Measurements from ENCODE around the gene ACKR4. TPM values are rescaled to one million over a fixed set of nuclear protein-coding genes. Genes with fewer than 3 reads are reported as not detected.
A peak's percentile ranks its signal among the peaks of the same experiment; 100 is the strongest.

Gene ACKR4
- total and polyA plus RNA-seq, 2 donors (not counting 1 experiment from before 2014, with no cell fraction given), result 0.15 to 0.21 TPM

DNA sequence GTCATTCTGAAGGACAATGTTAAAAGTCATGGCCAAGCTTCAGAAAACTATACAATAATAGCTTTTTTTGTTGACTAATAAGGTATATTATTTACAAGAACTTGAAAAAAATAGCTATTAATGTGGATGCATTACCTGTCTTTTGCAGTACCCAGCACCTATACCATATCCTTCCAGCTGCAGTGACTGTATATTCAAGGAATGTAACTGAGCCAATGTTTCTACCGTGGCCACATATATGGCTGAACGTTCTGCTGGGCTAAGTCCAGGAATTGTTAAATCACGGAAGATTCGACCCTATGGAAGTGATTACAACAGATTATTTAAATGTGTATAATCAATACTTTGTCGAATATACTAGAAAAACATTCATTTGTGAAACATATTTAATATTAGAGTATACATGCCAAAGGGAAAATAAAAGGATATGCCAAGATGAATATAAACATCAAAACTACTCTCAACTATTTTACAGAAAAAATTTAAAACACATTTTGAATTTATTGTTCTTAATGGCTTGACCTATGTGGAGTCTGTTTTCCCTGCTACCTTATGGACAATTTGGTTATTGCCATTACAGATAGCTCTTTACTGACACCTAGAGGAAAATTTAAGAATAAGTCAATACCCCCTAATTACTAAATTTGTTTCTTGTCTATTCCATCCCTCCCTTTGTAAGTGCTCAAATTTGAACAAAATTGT is 44.9 kb downstream of the ACKR4 start:
- ChIA-PET POLR2A (no interaction called here), CTCF (interaction anchor here (0.6 to 6.0 kb wide), 12 partner anchors 11 to 290 kb away, joined by 3 to 86 read pairs (median 6); no protein-coding TSS in a partner anchor)
- Histone ChIP-seq H3K4me2 (replicated peaks; ENCODE audit: low read depth, low read length, poor library complexity, severe bottlenecking) (no peak overlapping the region), H3K79me2 (ENCODE audit: control insufficient read depth, insufficient read depth, low read length) (no peaks in the 10 kb centered on the region), H3K27me3 (replicated peaks in 1 of 4; ENCODE audit: control extremely low read depth in 1 of 4, control insufficient read depth in 3 of 4, insufficient read depth in 4 of 4, low read length in 3 of 4) (no peaks in the 10 kb centered on the region), H3K9me3 (ENCODE audit: control extremely low read depth in 1 of 3, control insufficient read depth in 2 of 3, insufficient read depth in 1 of 3, low read length in 2 of 3) (no peaks in the 10 kb centered on the region), H3K9ac (ENCODE audit: low read length) (no peak overlapping the region), H3K36me3 (replicated peaks in 1 of 2; ENCODE audit: control extremely low read depth in 1 of 2, control insufficient read depth in 1 of 2, extremely low read depth in 1 of 2, insufficient read depth in 2 of 2, low read length in 1 of 2) (peaks cover 1 to 16% of the 10 kb centered on the region in 2 experiments), H2AFZ (ENCODE audit: insufficient read depth, low read depth, low read length, poor library complexity, severe bottlenecking) (no peak overlapping the region), H3K4me3 (ENCODE audit: control extremely low read depth in 1 of 5, extremely low read depth in 1 of 5, insufficient read depth in 1 of 5, low read depth in 2 of 5, low read length in 4 of 5) (no peak overlapping the region), H3K27ac (ENCODE audit: low read length in 2 of 2) (no peak overlapping the region), H3K4me1 (ENCODE audit: control insufficient read depth in 2 of 2, insufficient read depth in 2 of 2, low read length in 2 of 2) (no peaks in the 10 kb centered on the region), H4K20me1 (ENCODE audit: control insufficient read depth, insufficient read depth, low read length, poor library complexity, severe bottlenecking) (no peaks in the 10 kb centered on the region)
- H3K27me3 Mint-ChIP-seq, result no peaks in the 10 kb centered on the region
- intact Hi-C loops (cut with micrococcal nuclease), result loop anchor here (1.0 kb wide), 2 partner anchors 106 to 290 kb away; no protein-coding TSS in a partner anchor
- peak; percentile 54 for DNase-seq
- no peaks in the 10 kb centered on the region for H3K9me3 Mint-ChIP-seq (ENCODE audit: insufficient read depth)
- no peak for ATAC-seq (ENCODE audit: low read depth)
- H3K27ac Mint-ChIP-seq, result no peak overlapping the region
- WGBS (ENCODE audit: insufficient coverage), result 100% methylated on average over 2 of the region's 5 CpGs
- no peak overlapping the region for H3K4me3 Mint-ChIP-seq
- peaks cover 2% of the 10 kb centered on the region for H3K4me1 Mint-ChIP-seq
- TF ChIP-seq, protein P1, sequence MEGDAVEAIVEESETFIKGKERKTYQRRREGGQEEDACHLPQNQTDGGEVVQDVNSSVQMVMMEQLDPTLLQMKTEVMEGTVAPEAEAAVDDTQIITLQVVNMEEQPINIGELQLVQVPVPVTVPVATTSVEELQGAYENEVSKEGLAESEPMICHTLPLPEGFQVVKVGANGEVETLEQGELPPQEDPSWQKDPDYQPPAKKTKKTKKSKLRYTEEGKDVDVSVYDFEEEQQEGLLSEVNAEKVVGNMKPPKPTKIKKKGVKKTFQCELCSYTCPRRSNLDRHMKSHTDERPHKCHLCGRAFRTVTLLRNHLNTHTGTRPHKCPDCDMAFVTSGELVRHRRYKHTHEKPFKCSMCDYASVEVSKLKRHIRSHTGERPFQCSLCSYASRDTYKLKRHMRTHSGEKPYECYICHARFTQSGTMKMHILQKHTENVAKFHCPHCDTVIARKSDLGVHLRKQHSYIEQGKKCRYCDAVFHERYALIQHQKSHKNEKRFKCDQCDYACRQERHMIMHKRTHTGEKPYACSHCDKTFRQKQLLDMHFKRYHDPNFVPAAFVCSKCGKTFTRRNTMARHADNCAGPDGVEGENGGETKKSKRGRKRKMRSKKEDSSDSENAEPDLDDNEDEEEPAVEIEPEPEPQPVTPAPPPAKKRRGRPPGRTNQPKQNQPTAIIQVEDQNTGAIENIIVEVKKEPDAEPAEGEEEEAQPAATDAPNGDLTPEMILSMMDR (IDR thresholded peaks at IDR 0.05), result peak; percentile 89
- TF ChIP-seq EZH2 (IDR thresholded peaks at IDR 0.05; ENCODE audit: borderline replicate concordance, insufficient read depth, low read depth, low read length, poor library complexity, severe bottlenecking), result no peak

DNA sequence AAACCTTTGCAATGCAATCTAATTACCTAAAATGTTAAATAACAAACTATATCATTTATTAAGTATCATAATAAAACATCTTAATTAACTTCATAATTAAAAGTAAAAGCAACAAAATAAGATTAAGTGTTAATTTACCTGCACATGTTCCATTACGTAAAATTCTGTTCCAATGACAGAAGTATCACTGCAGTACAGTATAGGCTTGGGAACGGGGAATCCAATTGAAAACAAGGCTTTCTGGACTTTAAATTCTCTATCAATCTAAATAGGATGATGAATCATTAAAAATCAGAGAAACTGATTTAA is 45.4 kb downstream of the ACKR4 start:
- no peak overlapping the region for H3K4me2 ChIP-seq (replicated peaks; ENCODE audit: low read depth, low read length, poor library complexity, severe bottlenecking)
- POLR2A ChIA-PET, result no interaction called here

More for the DNA sequence above, 45.4 kb downstream of the ACKR4 start:
- H3K4me1 ChIP-seq (ENCODE audit: control insufficient read depth in 2 of 2, insufficient read depth in 2 of 2, low read length in 2 of 2), result no peaks in the 10 kb centered on the region
- no peak overlapping the region for H2AFZ ChIP-seq (ENCODE audit: insufficient read depth, low read depth, low read length, poor library complexity, severe bottlenecking)
- H3K4me3 ChIP-seq (ENCODE audit: control extremely low read depth in 1 of 5, extremely low read depth in 1 of 5, insufficient read depth in 1 of 5, low read depth in 2 of 5, low read length in 4 of 5), result no peak overlapping the region
- H3K79me2 ChIP-seq (ENCODE audit: control insufficient read depth, insufficient read depth, low read length), result no peaks in the 10 kb centered on the region
- peaks cover 6% of the 10 kb centered on the region for H3K4me1 Mint-ChIP-seq
- H3K9ac ChIP-seq (ENCODE audit: low read length), result no peak overlapping the region
- H3K27ac Mint-ChIP-seq, result no peak overlapping the region
- intact Hi-C loops (cut with micrococcal nuclease), result loop anchor here (1.0 kb wide), 2 partner anchors 106 to 290 kb away; no protein-coding TSS in a partner anchor
- ATAC-seq (ENCODE audit: low read depth), result no peak
- no peak overlapping the region for H3K27ac ChIP-seq (ENCODE audit: low read length in 2 of 2)
- no peaks in the 10 kb centered on the region for H4K20me1 ChIP-seq (ENCODE audit: control insufficient read depth, insufficient read depth, low read length, poor library complexity, severe bottlenecking)
- no peaks in the 10 kb centered on the region for H3K9me3 Mint-ChIP-seq (ENCODE audit: insufficient read depth)
- H3K36me3 ChIP-seq (replicated peaks in 1 of 2; ENCODE audit: control extremely low read depth in 1 of 2, control insufficient read depth in 1 of 2, extremely low read depth in 1 of 2, insufficient read depth in 2 of 2, low read length in 1 of 2), result peaks cover 1 to 16% of the 10 kb centered on the region in 2 experiments
- H3K27me3 ChIP-seq (replicated peaks in 1 of 4; ENCODE audit: control extremely low read depth in 1 of 4, control insufficient read depth in 3 of 4, insufficient read depth in 4 of 4, low read length in 3 of 4), result no peaks in the 10 kb centered on the region
- DNase-seq, result no peak
- CTCF ChIA-PET, result interaction anchor here (0.7 to 6.0 kb wide), 13 partner anchors 10 to 291 kb away, joined by 3 to 86 read pairs (median 5); no protein-coding TSS in a partner anchor
- WGBS (ENCODE audit: insufficient coverage), result no CpG with 5 or more reads among the region's 2 CpGs
- TF ChIP-seq, protein P1 (IDR thresholded peaks at IDR 0.05), result peak; percentile 41
- no peak for TF ChIP-seq EZH2 (IDR thresholded peaks at IDR 0.05; ENCODE audit: borderline replicate concordance, insufficient read depth, low read depth, low read length, poor library complexity, severe bottlenecking)
- H3K27me3 Mint-ChIP-seq, result no peaks in the 10 kb centered on the region
- no peaks in the 10 kb centered on the region for H3K9me3 ChIP-seq (ENCODE audit: control extremely low read depth in 1 of 3, control insufficient read depth in 2 of 3, insufficient read depth in 1 of 3, low read length in 2 of 3)
- no peak overlapping the region for H3K4me3 Mint-ChIP-seq

Measured in B cell (primary cell).